Kidney (tissue), 14 donors: Measurements from ENCODE around the gene DGKI. TPM values are rescaled to one million over a fixed set of nuclear protein-coding genes. Genes with fewer than 3 reads are reported as not detected.
A peak's percentile ranks its signal among the peaks of the same experiment; 100 is the strongest.

ENCODE experiments used
- DNase-seq, 5 donors: peaks; one replicate each; pipeline ENCODE4 v3.0.0-alpha.2; 2013 to 2020
- FAIRE-seq: peaks from 2 replicates; lab custom pipeline; 2012; peaks lifted over from hg19 to GRCh38; lab: Jason Lieb, UNC
- H3K27ac ChIP-seq, 2 donors: one replicate each; pipeline ENCODE4 v1.7.0; 2013; ENCODE audit warnings: low read depth in 2 of 2, low read length in 2 of 2, inconsistent platforms in 1 of 2
- H3K27me3 ChIP-seq: one replicate; pipeline ENCODE4 v1.7.1; 2013; ENCODE audit warnings: low read length, inconsistent platforms; ENCODE audit not compliant: control insufficient read depth, insufficient read depth
- H3K36me3 ChIP-seq, 3 donors: one replicate each; pipeline versions ENCODE4 v1.7.0 to v1.7.1; 2013; ENCODE audit warnings: low read length in 3 of 3, control low read depth in 1 of 3, inconsistent platforms in 1 of 3; ENCODE audit not compliant: insufficient read depth in 3 of 3, control insufficient read depth in 2 of 3
- H3K4me1 ChIP-seq, 3 donors: one replicate each; pipeline versions ENCODE4 v1.7.0 to v1.7.1; 2013; ENCODE audit warnings: low read length in 3 of 3, inconsistent platforms in 1 of 3, low read depth in 1 of 3; ENCODE audit not compliant: control insufficient read depth in 2 of 3, insufficient read depth in 2 of 3
- H3K4me3 ChIP-seq, 3 donors: one replicate each; pipeline versions ENCODE4 v1.7.0 to v1.8.1; 2013; ENCODE audit warnings: low read length in 3 of 3, control low read depth in 1 of 3, inconsistent platforms in 1 of 3
- H3K9ac ChIP-seq, 3 donors: one replicate each; pipeline versions ENCODE4 v1.7.0 to v1.7.1; 2013; ENCODE audit warnings: low read length in 3 of 3, control low read depth in 1 of 3, inconsistent platforms in 1 of 3
- H3K9me3 ChIP-seq, 3 donors: one replicate each; pipeline versions ENCODE4 v1.7.0 to v1.7.1; 2013; ENCODE audit warnings: low read length in 3 of 3, control low read depth in 1 of 3, inconsistent platforms in 1 of 3; ENCODE audit not compliant: control insufficient read depth in 2 of 3, insufficient read depth in 1 of 3
- CTCF ChIP-seq: IDR thresholded peaks from 3 replicates; pipeline ENCODE4 v1.5.1; 2012; ENCODE audit warnings: mild to moderate bottlenecking, moderate library complexity, borderline replicate concordance; ENCODE audit not compliant: insufficient read depth; ENCODE audit errors: extremely low read depth
- intact Hi-C: fragments of 100-400 bp; cut with DNase I; formaldehyde crosslinking; loops from one replicate; pipeline ENCODE4 v1.11.1; 2022
- polyA plus RNA-seq: library from polyadenylated mRNA; stranded (reverse); fragments of 350-450 nt; fragmentation: Illumina TruSeq; extraction: RNeasy Lipid Tissue Mini Kit (QIAGEN cat#74804); gene quantifications from one replicate; pipeline ENCODE4 v1.2.3, GENCODE V29; 2014; ENCODE audit warnings: low read depth, low replicate concordance; ENCODE audit not compliant: insufficient read depth
- total RNA-seq: library from RNA; stranded (reverse); fragmentation: NEBNext Ultra II Directional; extraction: Animal tissue kit (Norgen Biotek cat#: 25700); gene quantifications from one replicate; pipeline ENCODE4 v1.2.1, GENCODE V29; 2021
- donor health status: control.
- donor health status: control.
- donor health status: control.
- donor health status: control.
- donor health status: control.
- donor health status: DM: yes; HTN: yes; CAD: no.
- donor health status: Normal renal cell carcinoma (clear cell type).

DGKI gene
- total and polyA plus RNA-seq, 2 donors from 2014 or later: 1.3 to 2.5 TPM

DNA sequence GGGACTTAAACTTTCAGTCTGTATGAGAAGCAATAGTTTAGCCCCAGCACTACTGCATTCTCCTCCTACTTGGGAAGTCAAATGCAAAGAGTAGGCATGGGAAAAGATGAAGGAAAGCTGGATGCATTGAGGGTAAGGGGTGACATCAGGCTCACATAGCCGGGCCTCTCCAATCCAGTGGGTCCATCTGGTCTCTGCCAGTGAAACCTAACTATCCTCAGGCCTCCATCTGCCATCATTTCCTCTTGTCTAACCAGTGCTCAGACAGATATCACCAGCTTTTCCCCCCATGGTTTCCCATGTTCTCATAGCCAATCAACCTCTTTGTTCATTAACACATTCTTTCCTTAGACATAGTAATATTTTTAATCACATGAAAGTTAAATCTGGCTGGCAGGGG is 118.3 kb downstream of the DGKI start:
- no peaks in the 10 kb centered on the region for H3K27me3 ChIP-seq
- TF ChIP-seq CTCF: no peak
- no peaks in the 10 kb centered on the region for H3K4me1 ChIP-seq
- H3K4me3 ChIP-seq: no peak overlapping the region
- no peaks in the 10 kb centered on the region for H3K36me3 ChIP-seq
- H3K9ac ChIP-seq: no peak overlapping the region
- DNase-seq: no peak
- H3K27ac ChIP-seq: no peak overlapping the region
- FAIRE-seq: no peak
- H3K9me3 ChIP-seq: no peaks in the 10 kb centered on the region
- intact Hi-C loops: no loop called here

DNA sequence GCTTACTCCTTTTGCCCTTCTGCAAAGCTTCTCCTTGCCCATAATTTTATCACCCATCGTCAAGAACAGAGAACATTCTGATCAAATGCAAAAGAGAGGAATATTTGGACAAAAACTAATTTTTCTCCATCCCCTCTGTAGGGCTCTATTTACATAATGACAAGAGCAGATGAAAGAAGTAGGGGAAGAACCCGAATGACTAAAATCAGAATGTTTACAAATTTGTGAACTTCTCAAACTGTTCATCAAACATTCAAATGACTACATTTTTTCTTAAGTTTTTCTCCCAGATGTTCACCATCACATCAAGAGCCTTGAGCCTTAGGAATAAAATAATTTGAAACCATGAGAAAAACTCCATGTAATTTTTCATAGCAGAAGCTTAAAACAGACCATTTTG is 119.4 kb downstream of the DGKI start:
- DNase-seq: no peak
- TF ChIP-seq CTCF: no peak
- H3K4me3 ChIP-seq: no peak overlapping the region
- no peak overlapping the region for H3K27ac ChIP-seq
- H3K36me3 ChIP-seq: no peaks in the 10 kb centered on the region
- H3K4me1 ChIP-seq: no peaks in the 10 kb centered on the region
- no peaks in the 10 kb centered on the region for H3K9me3 ChIP-seq
- intact Hi-C loops: no loop called here
- no peak for FAIRE-seq
- H3K9ac ChIP-seq: no peak overlapping the region
- H3K27me3 ChIP-seq: no peaks in the 10 kb centered on the region

DNA sequence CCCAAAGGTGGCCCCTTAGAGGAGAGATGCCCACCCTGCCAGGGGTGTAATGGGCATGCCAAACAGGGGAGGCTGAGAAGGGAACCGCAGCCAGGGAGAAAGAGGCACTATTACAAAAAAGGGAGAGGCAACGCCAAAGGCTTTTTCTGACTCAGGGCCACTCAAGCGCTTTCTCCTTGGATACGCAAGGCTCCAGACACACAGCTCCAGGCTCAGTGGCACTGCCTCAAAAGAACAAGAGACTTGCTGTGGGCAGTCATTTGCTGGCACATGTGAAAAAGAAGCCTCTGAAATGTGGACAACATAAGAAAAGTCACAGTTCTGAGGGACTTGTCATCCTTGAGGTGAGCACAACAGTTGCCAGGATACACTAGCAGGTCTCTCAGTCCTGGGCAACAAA is 128.4 kb downstream of the DGKI start:
- H3K9me3 ChIP-seq: no peaks in the 10 kb centered on the region
- FAIRE-seq: no peak
- no peaks in the 10 kb centered on the region for H3K4me1 ChIP-seq
- H3K4me3 ChIP-seq: no peak overlapping the region
- intact Hi-C loops: no loop called here
- H3K27ac ChIP-seq: no peak overlapping the region
- no peak for TF ChIP-seq CTCF
- no peaks in the 10 kb centered on the region for H3K36me3 ChIP-seq
- DNase-seq: no peak
- no peaks in the 10 kb centered on the region for H3K27me3 ChIP-seq
- no peak overlapping the region for H3K9ac ChIP-seq

GRCh38 chr7:137717811-137718271 is 128.9 kb downstream of the DGKI start:
- DNase-seq (peak in 1 of 5 donors; percentile 14), FAIRE-seq (no peak)
- H3K36me3 ChIP-seq: no peaks in the 10 kb centered on the region
- H3K27ac ChIP-seq: no peak overlapping the region
- no peaks in the 10 kb centered on the region for H3K4me1 ChIP-seq
- TF ChIP-seq CTCF: no peak
- no peak overlapping the region for H3K4me3 ChIP-seq
- H3K9ac ChIP-seq: no peak overlapping the region
- intact Hi-C loops: no loop called here
- H3K9me3 ChIP-seq: no peaks in the 10 kb centered on the region
- no peaks in the 10 kb centered on the region for H3K27me3 ChIP-seq
